Putamen (tissue), 1 donor: ENCODE measurements around the gene MRPL24.

Experiments
- DNase-seq: peaks from one replicate; pipeline ENCODE4 v3.0.0-alpha.2; 2016; ENCODE audit warnings: low spot score

The MRPL24 gene

GRCh38 chr1:156743367-156744302 lies 2.7 kb upstream of the MRPL24 start:
- DNase-seq = no peak

GRCh38 chr1:156742801-156743200 lies 1.9 kb upstream of the MRPL24 start:
- DNase-seq = no peak

GRCh38 chr1:156742017-156742416 lies 1.1 kb upstream of the MRPL24 start:
- no peak for DNase-seq

GRCh38 chr1:156741481-156741983 lies 644 bp upstream of the MRPL24 start:
- DNase-seq = no peak

- no peak for DNase-seq
These were observed 599 bp downstream of the MRPL24 start for GRCh38 chr1:156740237-156740740.

- DNase-seq = no peak
These were observed 2.0 kb downstream of the MRPL24 start for GRCh38 chr1:156738916-156739315.

GRCh38 chr1:156738407-156738806 lies 2.5 kb downstream of the MRPL24 start:
- no peak for DNase-seq

- no peak for DNase-seq
These were observed 6.8 kb downstream of the MRPL24 start for GRCh38 chr1:156733989-156734584.

- peak; percentile 94 for DNase-seq
These were observed 12.1 kb downstream of the MRPL24 start, which contains the start of gene ISG20L2 for GRCh38 chr1:156728599-156729462. TSS of gene ISG20L2 (minus strand) at chr1:156728766. CDS start at chr1:156727652, 1,114 bp downstream.

GRCh38 chr1:156727926-156728598 lies 12.8 kb downstream of the MRPL24 start, which contains the start of gene METTL25B:
TSS of gene METTL25B (plus strand) at chr1:156728469. CDS start at chr1:156729105, 636 bp downstream.
- DNase-seq = peak; percentile 82

GRCh38 chr1:156727492-156727891 lies 13.4 kb downstream of the MRPL24 start:
- DNase-seq = no peak

- DNase-seq = no peak
These were observed 14.2 kb downstream of the MRPL24 start for GRCh38 chr1:156726549-156727226.

GRCh38 chr1:156725683-156726280 lies 15.1 kb downstream of the MRPL24 start:
- DNase-seq = peak; percentile 80

GRCh38 chr1:156721535-156721934 lies 19.4 kb downstream of the MRPL24 start:
- no peak for DNase-seq

- DNase-seq = no peak
These were observed 19.8 kb downstream of the MRPL24 start for GRCh38 chr1:156721131-156721530.

- DNase-seq = no peak
These were observed 23.5 kb downstream of the MRPL24 start for GRCh38 chr1:156717351-156717750.

GRCh38 chr1:156714830-156715229 lies 26.1 kb downstream of the MRPL24 start:
- DNase-seq = no peak

GRCh38 chr1:156712626-156713025 lies 28.3 kb downstream of the MRPL24 start:
- DNase-seq = no peak

GRCh38 chr1:156711011-156711817 lies 29.7 kb downstream of the MRPL24 start:
- no peak for DNase-seq
